Medulla oblongata (tissue), 1 donor: ENCODE measurements around the gene TRIL.

Experiments
- DNase-seq: peaks from one replicate; pipeline ENCODE4 v3.0.0-alpha.2; 2015; ENCODE audit errors: extremely low spot score

Gene TRIL, protein sequence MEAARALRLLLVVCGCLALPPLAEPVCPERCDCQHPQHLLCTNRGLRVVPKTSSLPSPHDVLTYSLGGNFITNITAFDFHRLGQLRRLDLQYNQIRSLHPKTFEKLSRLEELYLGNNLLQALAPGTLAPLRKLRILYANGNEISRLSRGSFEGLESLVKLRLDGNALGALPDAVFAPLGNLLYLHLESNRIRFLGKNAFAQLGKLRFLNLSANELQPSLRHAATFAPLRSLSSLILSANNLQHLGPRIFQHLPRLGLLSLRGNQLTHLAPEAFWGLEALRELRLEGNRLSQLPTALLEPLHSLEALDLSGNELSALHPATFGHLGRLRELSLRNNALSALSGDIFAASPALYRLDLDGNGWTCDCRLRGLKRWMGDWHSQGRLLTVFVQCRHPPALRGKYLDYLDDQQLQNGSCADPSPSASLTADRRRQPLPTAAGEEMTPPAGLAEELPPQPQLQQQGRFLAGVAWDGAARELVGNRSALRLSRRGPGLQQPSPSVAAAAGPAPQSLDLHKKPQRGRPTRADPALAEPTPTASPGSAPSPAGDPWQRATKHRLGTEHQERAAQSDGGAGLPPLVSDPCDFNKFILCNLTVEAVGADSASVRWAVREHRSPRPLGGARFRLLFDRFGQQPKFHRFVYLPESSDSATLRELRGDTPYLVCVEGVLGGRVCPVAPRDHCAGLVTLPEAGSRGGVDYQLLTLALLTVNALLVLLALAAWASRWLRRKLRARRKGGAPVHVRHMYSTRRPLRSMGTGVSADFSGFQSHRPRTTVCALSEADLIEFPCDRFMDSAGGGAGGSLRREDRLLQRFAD

DNA sequence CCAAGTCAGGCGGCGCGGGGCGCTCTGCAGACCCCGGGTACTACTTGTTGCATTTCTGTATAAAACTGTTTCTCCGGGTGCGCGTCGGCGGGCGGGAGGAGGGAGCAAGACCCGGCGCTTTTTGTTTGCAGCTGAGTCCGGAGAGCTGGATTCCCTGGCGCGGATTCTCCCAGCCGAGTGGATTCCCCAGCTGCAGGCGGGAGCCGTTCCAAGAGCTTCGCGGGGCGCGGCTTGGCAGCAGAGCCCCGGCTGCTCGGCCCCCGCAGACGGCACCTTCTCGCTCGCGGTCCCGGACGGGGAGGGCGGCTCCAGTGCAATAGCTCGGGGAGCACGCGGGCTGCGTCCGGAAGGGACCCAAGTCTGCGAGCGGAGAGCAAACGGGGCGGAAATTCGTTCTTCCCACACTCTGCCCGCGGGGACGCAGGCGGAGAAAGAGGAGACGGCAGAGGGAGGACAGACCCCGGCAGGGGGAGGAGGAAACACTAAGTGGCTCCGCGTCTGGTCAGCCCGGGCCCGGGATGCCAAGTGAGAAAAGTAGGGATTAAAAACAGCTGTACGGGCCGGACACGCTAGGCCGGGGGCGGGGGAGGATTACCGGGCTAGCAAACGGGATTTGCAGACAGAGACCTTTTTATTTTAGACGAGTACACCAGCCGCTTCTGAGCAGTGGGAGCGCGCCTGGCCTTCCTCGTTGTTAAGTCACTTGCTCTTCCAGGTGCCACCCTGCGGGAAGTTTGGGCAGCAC lies at the start of gene TRIL:
TSS of gene TRIL (minus strand) at position 96 of the 745 bp plus-strand sequence. CDS start 284 bp downstream, outside the sequence.
- DNase-seq = peak; percentile 67

DNA sequence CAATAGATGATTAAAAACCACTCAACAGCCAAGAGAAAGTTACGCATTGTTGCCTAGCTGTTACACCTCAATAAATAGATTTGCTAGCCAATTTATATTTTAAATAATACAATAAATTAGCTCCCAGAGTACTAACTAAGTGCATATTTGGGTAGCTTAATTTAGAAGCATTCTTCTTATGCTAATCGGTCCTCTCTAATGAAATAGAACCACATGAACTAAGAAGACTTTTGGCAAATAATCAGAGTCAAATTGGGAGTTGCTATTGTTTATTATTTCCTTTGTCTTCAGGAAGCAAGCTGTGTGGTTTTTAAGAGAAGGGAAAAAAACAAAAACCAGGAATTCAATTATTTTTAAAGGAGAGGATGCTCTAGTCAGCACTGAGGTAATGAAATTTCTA lies 49.0 kb upstream of the TRIL start:
- DNase-seq = no peak

DNA sequence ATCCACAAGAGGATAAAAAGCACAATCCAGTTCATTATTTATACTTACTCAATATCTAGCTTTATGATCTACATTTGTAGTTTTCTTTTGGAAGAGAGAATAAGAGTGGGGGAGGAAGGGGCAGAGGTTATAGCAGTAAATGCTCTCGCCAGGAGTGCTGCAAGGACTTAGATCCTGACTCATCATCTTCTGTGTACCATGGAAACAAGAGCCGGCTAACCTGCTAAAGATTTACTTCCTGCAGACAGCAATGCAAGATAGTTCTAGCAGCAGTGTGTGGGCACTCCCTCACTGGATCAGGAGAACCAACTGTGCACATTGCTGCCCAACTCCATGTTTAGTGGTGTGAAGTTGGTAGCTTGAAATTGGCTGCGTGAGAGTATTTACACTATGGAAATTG lies 47.7 kb upstream of the TRIL start:
- DNase-seq = no peak

DNA sequence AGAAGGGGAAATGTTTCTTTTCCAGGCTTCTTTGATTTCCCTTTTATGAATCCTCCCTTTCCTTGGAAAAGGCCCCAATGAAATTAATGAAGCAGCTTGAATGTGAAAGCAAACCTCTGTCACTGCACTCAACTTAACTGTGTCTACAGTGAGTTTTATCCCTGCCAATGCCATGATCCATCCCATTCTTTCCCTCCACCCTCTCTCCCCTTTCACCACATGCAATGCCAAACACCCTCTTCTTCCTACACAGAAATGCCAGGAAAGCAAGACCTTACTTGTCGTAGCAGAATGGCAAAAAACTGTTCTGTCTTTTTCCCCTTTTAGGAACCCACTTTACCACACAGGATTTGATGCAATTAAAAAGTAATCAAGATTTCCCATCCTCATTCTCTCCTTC lies 47.3 kb upstream of the TRIL start:
- DNase-seq = no peak

DNA sequence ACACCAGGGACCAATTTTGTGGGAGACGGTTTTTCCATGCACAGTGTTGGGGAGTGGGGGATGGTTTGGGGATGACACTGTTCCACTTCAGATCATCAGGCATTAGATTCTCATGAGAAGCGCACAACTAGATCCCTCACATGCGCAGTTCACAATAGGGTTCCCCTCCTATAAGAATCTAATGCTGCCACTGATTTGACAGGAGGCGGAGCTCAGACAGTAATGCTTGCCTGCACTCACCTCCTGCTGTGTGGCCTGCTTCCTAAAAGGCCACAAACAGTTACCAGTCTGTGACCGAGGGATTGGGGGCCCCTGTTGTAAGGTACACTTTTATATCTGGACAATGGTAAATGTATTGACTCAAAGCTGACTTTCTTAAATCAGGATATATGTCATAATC lies 45.6 kb upstream of the TRIL start:
- DNase-seq = no peak

DNA sequence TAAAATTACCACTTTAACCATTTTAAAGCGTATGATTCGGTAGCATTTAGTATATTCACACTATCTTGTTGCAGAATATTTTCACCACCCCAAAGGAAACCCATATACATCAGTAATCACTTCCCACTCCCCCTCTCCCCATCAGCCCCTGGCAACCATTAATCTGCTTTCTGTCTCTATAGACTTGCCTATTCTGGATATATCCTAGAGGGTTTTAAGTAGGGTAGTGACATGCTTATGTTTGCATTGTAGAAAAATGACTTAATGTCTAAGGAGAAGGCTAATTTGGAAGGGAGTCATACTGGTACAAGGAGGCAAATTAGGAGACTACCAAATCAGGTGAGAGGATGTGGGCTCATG lies 42.6 kb upstream of the TRIL start:
- DNase-seq = no peak

DNA sequence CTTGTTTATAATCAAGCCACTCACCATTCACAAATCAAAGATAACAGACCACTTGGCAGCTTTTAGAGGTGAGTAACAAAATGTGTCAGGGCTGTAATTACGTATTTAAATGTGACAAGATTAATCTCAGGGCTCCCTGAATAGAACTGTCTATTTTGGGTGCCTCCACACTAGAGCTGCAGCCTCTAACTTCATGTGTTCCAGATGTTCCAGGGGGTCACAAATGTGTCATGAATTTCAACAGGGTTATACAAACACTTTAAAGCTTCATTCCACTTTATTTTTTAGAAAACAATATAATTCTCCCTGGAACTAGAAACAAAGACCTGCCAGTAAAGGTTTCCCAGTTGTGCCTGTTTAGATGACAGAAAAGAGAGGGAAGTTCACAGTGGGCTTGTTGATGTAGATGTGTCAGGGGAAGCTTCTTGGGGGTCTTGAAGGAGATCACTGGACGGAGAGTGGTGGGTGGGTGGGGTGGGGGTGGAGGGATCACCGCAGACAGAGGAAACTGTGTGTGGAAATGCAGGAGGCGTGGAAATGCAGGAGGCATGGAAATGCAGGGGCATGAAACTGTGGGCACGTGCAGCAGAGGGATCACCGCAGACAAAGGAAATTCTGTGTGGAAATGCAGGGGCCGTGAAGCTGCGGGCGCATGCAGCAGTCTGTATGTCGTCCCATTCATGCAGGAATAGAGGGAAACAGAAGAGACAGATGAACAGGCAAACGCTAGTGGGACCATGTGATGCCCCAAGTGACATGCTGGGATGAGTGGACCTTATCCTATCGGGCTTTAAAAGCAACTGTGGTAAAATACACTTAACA lies 42.0 kb upstream of the TRIL start:
- no peak for DNase-seq

DNA sequence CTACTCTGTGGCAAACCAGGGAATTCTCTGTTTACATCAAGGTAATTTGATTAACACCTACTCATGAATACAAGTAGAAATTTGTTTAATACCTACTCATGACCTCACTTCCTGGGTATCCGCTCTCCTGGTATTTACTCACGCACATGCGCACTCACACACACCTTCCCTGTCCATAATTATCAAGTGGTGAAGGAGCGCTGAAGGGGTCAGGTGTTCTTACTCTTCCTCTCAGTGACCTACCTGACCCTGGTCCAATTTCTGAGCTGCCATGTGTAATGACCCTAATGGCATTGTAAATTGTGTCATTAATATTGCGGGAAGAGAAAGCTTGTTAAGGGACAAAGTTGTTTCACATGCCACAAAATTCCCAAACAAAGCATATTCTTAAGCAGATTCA lies 41.3 kb upstream of the TRIL start:
- DNase-seq = no peak

DNA sequence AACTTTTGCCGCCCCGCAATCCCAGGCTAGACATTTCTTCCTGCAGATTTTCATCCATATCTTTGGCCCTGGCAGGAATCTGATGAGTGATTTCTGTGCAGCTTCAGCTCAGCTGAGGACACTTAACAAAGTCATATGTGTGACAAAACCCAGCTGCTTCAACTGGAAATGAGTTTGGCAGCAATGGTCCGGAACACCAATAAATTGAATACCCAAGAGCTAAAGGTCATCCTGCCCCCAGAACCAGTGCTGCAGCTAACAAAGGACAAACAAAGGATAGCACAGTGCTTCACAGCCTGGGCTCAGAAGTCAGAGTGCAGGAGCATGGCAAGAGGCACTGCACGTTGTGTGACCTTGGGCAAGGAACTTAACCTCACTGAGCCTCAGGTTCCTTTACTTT lies 40.0 kb upstream of the TRIL start:
- no peak for DNase-seq

DNA sequence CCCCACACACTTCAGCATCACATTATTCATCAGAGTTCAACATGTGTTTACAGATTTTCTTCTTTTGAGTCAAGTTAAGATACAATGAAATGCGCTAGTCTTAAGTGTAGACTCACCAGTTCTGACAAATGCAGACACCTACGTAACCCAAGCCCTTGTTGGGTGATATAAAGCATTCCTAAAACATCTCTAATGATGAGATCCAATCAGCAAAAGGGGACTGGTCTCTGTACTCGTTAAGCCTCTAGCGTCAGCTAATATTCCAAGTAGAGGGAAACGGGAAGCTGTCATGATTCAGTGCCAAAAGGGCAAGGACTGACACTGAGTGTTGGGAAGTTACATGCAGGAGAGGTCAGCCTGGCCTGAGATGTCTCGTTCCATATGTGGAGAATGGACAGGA lies 38.7 kb upstream of the TRIL start:
- no peak for DNase-seq

DNA sequence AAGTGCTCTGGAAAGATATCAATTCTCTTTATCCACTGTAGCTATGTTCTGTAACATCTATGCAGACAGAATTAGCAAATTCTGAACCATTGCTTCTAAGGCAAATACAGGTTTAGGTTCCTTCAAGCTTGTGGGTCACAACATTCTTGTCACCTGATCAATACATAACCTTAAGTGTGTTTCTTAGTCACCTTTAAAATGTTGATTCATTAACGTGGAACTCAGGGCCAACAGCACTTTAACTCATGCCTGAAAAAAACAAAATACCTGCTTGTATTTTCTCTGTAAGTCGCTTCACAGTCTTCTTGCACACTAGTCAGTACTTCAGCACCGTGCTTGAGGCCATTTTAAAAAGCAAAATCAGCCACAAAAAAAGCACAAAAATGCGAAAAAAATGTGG lies 35.2 kb upstream of the TRIL start:
- no peak for DNase-seq

DNA sequence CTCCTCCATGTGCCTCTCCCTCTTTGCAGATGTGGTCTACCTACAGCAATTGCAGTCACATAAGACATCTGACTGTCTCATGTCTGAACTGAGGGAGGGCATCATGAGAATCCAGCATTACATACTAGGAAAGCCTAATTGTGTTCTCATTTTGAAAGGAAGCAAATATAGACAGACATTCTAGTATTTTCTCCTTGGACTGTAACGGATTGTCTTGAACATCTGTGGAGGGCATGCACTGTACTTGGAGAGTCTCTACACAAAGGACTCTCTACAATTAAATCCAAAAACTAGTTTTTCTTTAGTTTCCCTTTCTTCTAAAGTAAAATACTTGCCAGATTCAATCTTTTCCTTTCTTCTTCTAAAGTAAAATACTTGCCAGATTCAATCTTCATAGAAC lies 34.7 kb upstream of the TRIL start:
- no peak for DNase-seq

DNA sequence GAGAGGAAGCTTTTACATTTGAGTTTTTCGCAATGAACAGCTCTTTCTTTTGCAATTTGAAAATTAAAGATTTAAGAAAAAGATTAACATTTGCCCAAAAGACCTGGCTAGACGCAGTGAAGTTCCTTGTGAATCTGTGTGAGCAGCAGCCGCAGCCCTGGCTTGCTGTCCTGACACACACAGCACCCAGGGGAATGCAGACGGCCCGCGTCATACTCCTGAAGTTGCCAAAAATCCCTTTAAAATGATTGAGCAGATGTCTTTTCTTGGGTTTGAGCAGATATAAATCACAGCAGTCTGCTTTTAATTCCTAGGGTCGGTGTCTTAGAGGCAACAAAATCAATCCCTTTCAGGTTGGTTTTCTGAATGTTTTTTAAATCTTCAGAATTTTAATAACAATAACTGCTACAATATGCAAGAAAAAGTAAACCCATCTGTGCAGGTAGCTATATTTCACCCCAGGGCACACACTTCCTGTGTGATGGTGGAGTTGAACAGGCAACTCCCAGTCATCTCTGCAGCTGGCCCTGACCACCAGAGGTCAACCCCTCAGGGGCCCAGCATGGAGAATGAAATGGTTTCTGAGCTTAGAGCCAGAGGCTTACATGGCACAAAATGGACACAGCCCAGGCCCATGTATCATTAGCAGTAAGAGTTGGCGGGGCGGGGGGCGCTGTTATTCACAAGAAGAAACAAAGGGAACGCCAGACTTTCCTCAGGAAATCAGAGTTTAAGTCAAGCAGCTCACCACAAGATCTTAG lies 32.2 kb upstream of the TRIL start:
- no peak for DNase-seq

DNA sequence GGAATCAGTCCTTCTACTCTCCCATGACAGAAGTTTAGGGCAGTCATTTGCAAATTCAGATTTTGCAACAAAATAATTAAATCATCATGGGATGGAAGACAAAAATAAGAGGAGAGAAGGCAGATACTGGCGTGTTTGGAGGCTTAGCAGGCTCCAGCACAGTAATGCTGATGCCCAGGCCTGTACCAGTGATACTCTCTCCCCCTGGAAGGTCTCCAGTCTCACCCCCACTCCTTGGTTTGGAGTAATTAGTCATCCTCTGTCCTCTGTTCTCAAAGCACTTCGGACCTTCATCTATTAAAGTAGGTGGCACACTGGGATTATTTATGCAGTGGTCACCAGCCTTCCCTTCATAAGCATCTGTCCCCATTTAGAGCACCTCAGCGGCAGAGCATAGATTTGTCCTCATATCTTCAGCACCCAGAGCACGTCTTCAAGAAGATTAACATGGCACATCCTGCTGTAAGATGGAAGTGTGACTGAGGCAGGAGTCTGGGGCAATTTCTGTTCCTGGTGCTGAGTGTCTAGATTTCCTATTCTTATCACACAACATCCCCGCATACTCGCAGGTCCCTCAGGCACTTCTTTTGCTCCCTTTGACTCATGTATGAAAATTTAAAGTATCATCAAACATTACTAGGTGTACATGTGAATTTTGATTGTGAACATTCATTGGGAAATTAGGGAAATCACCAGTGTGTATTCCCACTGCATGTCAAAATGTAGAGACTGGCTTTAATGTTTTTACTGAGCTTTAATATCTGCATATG lies 31.3 kb upstream of the TRIL start:
- DNase-seq = no peak

DNA sequence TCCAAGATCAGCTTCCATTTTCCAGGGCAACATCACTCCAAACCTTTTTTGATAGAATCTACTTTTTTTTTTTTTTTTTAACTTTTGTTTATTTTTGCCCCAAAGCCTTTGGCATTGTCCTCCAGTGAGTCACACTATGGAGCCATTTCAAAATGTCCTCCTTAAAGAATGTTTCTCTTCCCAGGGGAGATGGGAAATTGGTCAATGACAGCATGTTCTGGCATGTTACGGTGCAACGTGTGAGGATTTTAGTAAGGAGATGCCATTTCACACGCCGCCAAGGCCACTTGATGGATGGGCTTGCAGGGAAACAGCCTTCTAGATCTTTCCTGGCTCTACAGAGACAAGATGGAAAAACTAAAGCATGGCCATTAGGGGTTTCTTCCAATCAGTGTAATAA lies 30.7 kb upstream of the TRIL start:
- DNase-seq = no peak

DNA sequence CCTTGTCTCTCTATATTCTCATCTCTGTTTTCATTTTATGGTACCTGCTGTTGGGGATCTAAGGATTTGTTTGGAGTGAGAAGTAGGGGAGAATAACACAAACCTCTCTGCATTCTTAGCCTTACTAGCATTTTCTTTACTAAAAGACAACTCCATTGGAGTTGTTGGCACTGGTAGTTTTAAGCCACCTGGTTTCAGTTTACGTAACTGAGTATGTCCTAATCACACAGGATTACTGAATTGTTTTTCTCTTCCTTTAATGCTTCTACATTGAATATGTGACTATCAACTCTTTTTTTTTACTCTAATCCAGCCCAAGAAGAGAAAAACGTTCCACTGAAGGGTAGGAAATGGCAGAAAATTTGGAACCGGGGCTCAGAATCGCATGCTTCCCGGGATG lies 30.0 kb upstream of the TRIL start:
- DNase-seq = no peak

DNA sequence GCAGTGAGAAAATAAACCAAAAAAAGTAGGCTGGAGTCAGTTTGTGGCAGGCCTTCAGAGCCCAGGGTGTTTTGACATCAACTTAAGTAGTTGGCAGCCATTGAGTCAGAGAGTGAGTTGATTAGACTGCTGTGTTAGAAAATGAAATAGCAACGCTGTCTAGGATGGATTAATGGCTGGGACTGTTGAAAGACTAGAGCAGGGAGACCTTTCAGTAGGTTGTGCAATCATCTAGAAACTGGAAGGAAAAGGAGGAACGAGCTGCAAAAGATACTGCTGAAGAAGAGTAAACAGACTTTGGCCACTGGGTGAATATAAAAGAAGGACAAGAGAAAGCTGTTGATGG lies 28.6 kb upstream of the TRIL start:
- peak; percentile 59 for DNase-seq

DNA sequence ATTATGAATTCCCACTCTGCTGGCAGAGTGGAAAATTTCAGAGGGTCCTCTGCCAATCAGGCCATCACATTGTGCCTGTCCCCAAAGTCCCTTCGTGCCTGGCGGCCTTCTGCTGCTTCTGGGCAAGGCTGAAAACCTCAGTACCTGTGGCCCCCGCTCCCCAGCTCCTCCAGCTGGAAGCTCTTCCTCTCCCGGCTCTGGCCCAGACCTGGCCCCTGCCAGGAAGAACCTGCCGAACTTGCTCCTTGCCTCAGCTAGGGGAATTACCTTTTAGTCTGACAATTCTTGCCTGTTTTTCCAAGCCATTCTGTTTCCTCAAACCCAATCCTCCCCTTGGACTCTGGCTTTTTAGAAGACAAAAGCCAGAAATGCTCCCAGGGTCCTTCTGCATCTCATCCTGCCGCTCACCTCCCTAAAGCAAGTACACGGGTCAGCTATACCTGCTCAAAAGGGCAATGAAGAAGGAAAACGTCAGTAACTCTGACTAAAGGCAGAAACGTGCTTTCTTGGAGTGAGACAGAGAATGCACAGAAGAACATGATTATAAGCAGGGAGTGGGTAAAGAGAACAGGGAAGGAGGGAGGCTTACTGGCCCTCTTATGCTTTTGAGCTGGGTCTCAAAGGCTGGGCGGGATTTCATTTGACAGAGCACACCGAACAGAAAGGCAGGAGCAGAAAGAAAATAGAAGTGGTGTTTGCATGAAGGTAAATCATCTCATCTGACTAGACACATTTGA lies 28.1 kb upstream of the TRIL start:
- no peak for DNase-seq

DNA sequence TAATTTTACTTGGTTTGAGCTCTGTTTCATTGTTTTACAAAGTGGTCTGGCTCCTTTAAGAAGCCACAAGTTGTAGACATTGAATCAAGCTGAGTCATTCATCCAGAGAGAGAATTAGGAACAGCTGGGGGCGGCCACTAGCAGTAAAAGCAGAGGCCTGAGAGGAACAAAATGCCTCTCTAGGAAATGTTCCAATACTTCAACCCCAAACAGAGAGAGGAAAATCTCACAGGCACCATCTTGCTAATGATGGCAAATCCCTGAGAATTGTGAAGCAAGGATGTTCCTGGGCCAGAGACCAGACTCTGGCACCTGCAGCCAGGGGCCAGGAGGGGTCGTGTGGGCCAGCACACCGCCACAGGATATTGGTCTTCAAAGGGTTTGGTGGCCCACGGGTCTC lies 26.5 kb upstream of the TRIL start:
- DNase-seq = peak; percentile 56

DNA sequence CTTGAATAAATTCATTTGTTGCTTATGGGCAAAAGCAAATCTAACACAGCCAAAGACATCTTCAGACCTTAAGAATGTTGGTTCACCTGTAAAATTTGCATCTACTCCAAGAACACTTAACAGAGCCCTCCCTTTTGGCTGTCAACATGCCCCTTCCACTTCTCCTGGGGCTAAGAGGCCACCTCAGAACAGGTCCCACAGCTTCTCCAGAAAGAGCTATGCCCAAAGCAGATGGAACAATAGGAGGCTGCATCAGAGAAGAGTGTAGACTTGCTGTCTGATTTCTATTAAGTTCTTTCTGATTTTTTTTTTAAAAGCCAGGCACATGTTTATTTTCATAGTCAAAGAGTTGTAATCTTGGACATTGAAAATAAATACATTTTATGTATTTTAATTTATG lies 26.1 kb upstream of the TRIL start:
- no peak for DNase-seq
